Activated B cell treated with CpG ODN at 0.5 μM for 24 hours (primary cell): ENCODE results near the gene CILP. TPM values are rescaled to one million over a fixed set of nuclear protein-coding genes. Genes with fewer than 3 reads are reported as not detected.

Source experiments
- ATAC-seq: fragments of 200-7000 bp; cut with Tn5 transposase; one replicate; pipeline ENCODE4 v1.10.0; 2021; ENCODE audit warnings: low read depth, mild to moderate bottlenecking, moderate library complexity
- CTCF ChIA-PET: fragments of 350-600 bp; sonication (Branson Sonifier 250); formaldehyde crosslinking; loops from one replicate; lab custom pipeline; 2021; ENCODE audit warnings: antibody characterized with exemption; lab: Charles Lee
- POLR2A ChIA-PET: fragments of 350-600 bp; sonication (Branson Sonifier 250); formaldehyde crosslinking; loops from one replicate; lab custom pipeline; 2021; ENCODE audit warnings: antibody characterized with exemption; lab: Charles Lee
- DNase-seq: peaks from one replicate; pipeline ENCODE4 v3.0.0; 2022
- H3K27ac Mint-ChIP-seq: one replicate; pipeline ENCODE4 v1.8.0; 2020; ENCODE audit warnings: mixed read lengths
- H3K27me3 Mint-ChIP-seq: one replicate; pipeline ENCODE4 v1.8.0; 2021; ENCODE audit warnings: mixed read lengths
- H3K36me3 Mint-ChIP-seq: one replicate; pipeline ENCODE4 v1.8.0; 2021; ENCODE audit warnings: low read depth, mixed read lengths
- H3K4me1 Mint-ChIP-seq: one replicate; pipeline ENCODE4 v1.8.0; 2021; ENCODE audit warnings: mixed read lengths
- H3K4me3 Mint-ChIP-seq: one replicate; pipeline ENCODE4 v1.8.0; 2020; ENCODE audit warnings: mild to moderate bottlenecking, mixed read lengths
- H3K9me3 Mint-ChIP-seq: one replicate; pipeline ENCODE4 v1.8.0; 2020; ENCODE audit warnings: mixed read lengths
- CTCF ChIP-seq: fragments of 200-600 bp; IDR thresholded peaks from one replicate; pipeline ENCODE4 v1.8.0; 2022; ENCODE audit warnings: antibody characterized with exemption, mild to moderate bottlenecking
- intact Hi-C: fragments of 100-400 bp; cut with micrococcal nuclease; formaldehyde crosslinking; loops from one replicate; pipeline ENCODE4 v1.15.1; 2024
- total RNA-seq: library from RNA; stranded (reverse); gene quantifications from 2 replicates; pipeline ENCODE4 v1.2.3, GENCODE V29; 2022

Gene CILP
- total RNA-seq, 1 donor from 2014 or later = 0.18 TPM

GRCh38 chr15:65171428-65171827, 39.8 kb downstream of the CILP start:
- TF ChIP-seq CTCF = no peak
- DNase-seq (no peak), ATAC-seq (no peak)
- Mint-ChIP-seq H3K27me3 (no peaks in the 10 kb centered on the region), H3K4me1 (peaks cover 14% of the 10 kb centered on the region), H3K9me3 (no peaks in the 10 kb centered on the region), H3K4me3 (no peak overlapping the region), H3K27ac (no peak overlapping the region), H3K36me3 (peaks cover 60% of the 10 kb centered on the region)
- intact Hi-C loops = no loop called here
- CTCF ChIA-PET = no interaction called here
- POLR2A ChIA-PET = no interaction called here

- POLR2A ChIA-PET = interaction anchor here (0.6 kb wide), 1 partner anchor 34 kb away, joined by 4 read pairs; no protein-coding TSS in a partner anchor
- Mint-ChIP-seq H3K4me1 (no peaks in the 10 kb centered on the region), H3K4me3 (no peak overlapping the region), H3K9me3 (no peaks in the 10 kb centered on the region), H3K36me3 (peaks cover 46% of the 10 kb centered on the region), H3K27ac (no peak overlapping the region), H3K27me3 (no peaks in the 10 kb centered on the region)
- intact Hi-C loops = no loop called here
- ATAC-seq = no peak
- TF ChIP-seq CTCF = no peak
- no peak for DNase-seq
- CTCF ChIA-PET = no interaction called here
Measured at GRCh38 chr15:65165875-65166274, 45.4 kb downstream of the CILP start.

GRCh38 chr15:65164139-65164538, 47.1 kb downstream of the CILP start:
- no peak for DNase-seq
- ATAC-seq = no peak
- Mint-ChIP-seq H3K4me3 (no peak overlapping the region), H3K27ac (no peak overlapping the region), H3K9me3 (no peaks in the 10 kb centered on the region), H3K36me3 (peaks cover 42% of the 10 kb centered on the region), H3K4me1 (no peaks in the 10 kb centered on the region), H3K27me3 (no peaks in the 10 kb centered on the region)
- TF ChIP-seq CTCF = no peak
- intact Hi-C loops = no loop called here
- ChIA-PET POLR2A (no interaction called here), CTCF (no interaction called here)

GRCh38 chr15:65163041-65163440, 48.2 kb downstream of the CILP start:
- DNase-seq = no peak
- POLR2A ChIA-PET = no interaction called here
- H3K4me3 Mint-ChIP-seq = no peak overlapping the region
- no peaks in the 10 kb centered on the region for H3K4me1 Mint-ChIP-seq
- H3K27me3 Mint-ChIP-seq = no peaks in the 10 kb centered on the region
- ATAC-seq = no peak
- H3K27ac Mint-ChIP-seq = no peak overlapping the region
- CTCF ChIA-PET = no interaction called here
- H3K36me3 Mint-ChIP-seq = peaks cover 47% of the 10 kb centered on the region
- no peak for TF ChIP-seq CTCF
- H3K9me3 Mint-ChIP-seq = no peaks in the 10 kb centered on the region
- intact Hi-C loops = loop anchor here (2.0 kb wide), 1 partner anchor 14 kb away; no protein-coding TSS in a partner anchor

GRCh38 chr15:65156692-65157091, 54.6 kb downstream of the CILP start:
- ChIA-PET POLR2A (no interaction called here), CTCF (no interaction called here)
- intact Hi-C loops = no loop called here

More at GRCh38 chr15:65156692-65157091, 54.6 kb downstream of the CILP start:
- H3K36me3 Mint-ChIP-seq = peaks cover 68% of the 10 kb centered on the region
- TF ChIP-seq CTCF = no peak
- no peak overlapping the region for H3K4me3 Mint-ChIP-seq
- no peak for DNase-seq
- no peak overlapping the region for H3K27ac Mint-ChIP-seq
- H3K9me3 Mint-ChIP-seq = no peaks in the 10 kb centered on the region
- no peaks in the 10 kb centered on the region for H3K27me3 Mint-ChIP-seq
- ATAC-seq = no peak
- no peaks in the 10 kb centered on the region for H3K4me1 Mint-ChIP-seq
